Activated B cell treated with CpG ODN at 0.5 μM for 24 hours (primary cell): Measurements from ENCODE around the gene KIF3C. TPM values are rescaled to one million over a fixed set of nuclear protein-coding genes. Genes with fewer than 3 reads are reported as not detected.
"Not testable (repeated sequence)": the region's sequence is repeated elsewhere in the genome, so short reads cannot be mapped to it uniquely, and the experiment has no call there.

Experiments used
- ATAC-seq: fragments of 200-7000 bp; cut with Tn5 transposase; one replicate; pipeline ENCODE4 v1.10.0; 2021; ENCODE audit warnings: low read depth, mild to moderate bottlenecking, moderate library complexity
- CTCF ChIA-PET: fragments of 350-600 bp; sonication (Branson Sonifier 250); formaldehyde crosslinking; loops from one replicate; lab custom pipeline; 2021; ENCODE audit warnings: antibody characterized with exemption; lab: Charles Lee
- POLR2A ChIA-PET: fragments of 350-600 bp; sonication (Branson Sonifier 250); formaldehyde crosslinking; loops from one replicate; lab custom pipeline; 2021; ENCODE audit warnings: antibody characterized with exemption; lab: Charles Lee
- DNase-seq: peaks from one replicate; pipeline ENCODE4 v3.0.0; 2022
- H3K27ac Mint-ChIP-seq: one replicate; pipeline ENCODE4 v1.8.0; 2020; ENCODE audit warnings: mixed read lengths
- H3K27me3 Mint-ChIP-seq: one replicate; pipeline ENCODE4 v1.8.0; 2021; ENCODE audit warnings: mixed read lengths
- H3K36me3 Mint-ChIP-seq: one replicate; pipeline ENCODE4 v1.8.0; 2021; ENCODE audit warnings: low read depth, mixed read lengths
- H3K4me1 Mint-ChIP-seq: one replicate; pipeline ENCODE4 v1.8.0; 2021; ENCODE audit warnings: mixed read lengths
- H3K4me3 Mint-ChIP-seq: one replicate; pipeline ENCODE4 v1.8.0; 2020; ENCODE audit warnings: mild to moderate bottlenecking, mixed read lengths
- H3K9me3 Mint-ChIP-seq: one replicate; pipeline ENCODE4 v1.8.0; 2020; ENCODE audit warnings: mixed read lengths
- CTCF ChIP-seq: fragments of 200-600 bp; IDR thresholded peaks from one replicate; pipeline ENCODE4 v1.8.0; 2022; ENCODE audit warnings: antibody characterized with exemption, mild to moderate bottlenecking
- intact Hi-C: fragments of 100-400 bp; cut with micrococcal nuclease; formaldehyde crosslinking; loops from one replicate; pipeline ENCODE4 v1.15.1; 2024
- total RNA-seq: library from RNA; stranded (reverse); gene quantifications from 2 replicates; pipeline ENCODE4 v1.2.3, GENCODE V29; 2022

Gene KIF3C
- total RNA-seq, 1 donor from 2014 or later: 1.5 TPM

GRCh38 chr2:25915411-25915810 is 66.9 kb downstream of the KIF3C start:
- intact Hi-C loops, H3K36me3 Mint-ChIP-seq, CTCF ChIA-PET, ATAC-seq, H3K4me3 Mint-ChIP-seq, H3K9me3 Mint-ChIP-seq, H3K27me3 Mint-ChIP-seq, H3K27ac Mint-ChIP-seq, DNase-seq, H3K4me1 Mint-ChIP-seq: not testable (repeated sequence)
- POLR2A ChIA-PET: interaction anchor here (1.1 kb wide), 1 partner anchor 37 kb away, joined by 3 read pairs; the partner anchor contains the start of gene ASXL2

GRCh38 chr2:25913696-25913973 is 68.7 kb downstream of the KIF3C start:
- H3K9me3 Mint-ChIP-seq, H3K36me3 Mint-ChIP-seq, ATAC-seq, H3K4me1 Mint-ChIP-seq, H3K27ac Mint-ChIP-seq, DNase-seq, H3K27me3 Mint-ChIP-seq, H3K4me3 Mint-ChIP-seq, CTCF ChIA-PET, intact Hi-C loops, POLR2A ChIA-PET: not testable (repeated sequence)

GRCh38 chr2:25912851-25913695 is 69.2 kb downstream of the KIF3C start:
- intact Hi-C loops: no loop called here
- ChIA-PET CTCF (no interaction called here), POLR2A (no interaction called here)
- peaks cover 4% of the 10 kb centered on the region for H3K27me3 Mint-ChIP-seq
- no peaks in the 10 kb centered on the region for H3K9me3 Mint-ChIP-seq
- TF ChIP-seq CTCF: no peak
- no peaks in the 10 kb centered on the region for H3K36me3 Mint-ChIP-seq
- no peak overlapping the region for H3K4me3 Mint-ChIP-seq
- DNase-seq (no peak), ATAC-seq (no peak)
- peaks cover 7% of the 10 kb centered on the region for H3K4me1 Mint-ChIP-seq
- H3K27ac Mint-ChIP-seq: no peak overlapping the region

GRCh38 chr2:25909574-25909973 is 72.7 kb downstream of the KIF3C start:
- H3K36me3 Mint-ChIP-seq, H3K4me1 Mint-ChIP-seq, DNase-seq, H3K4me3 Mint-ChIP-seq, H3K27me3 Mint-ChIP-seq, ATAC-seq, CTCF ChIA-PET, intact Hi-C loops, H3K9me3 Mint-ChIP-seq, POLR2A ChIA-PET, H3K27ac Mint-ChIP-seq: not testable (repeated sequence)

GRCh38 chr2:25905126-25905525 is 77.2 kb downstream of the KIF3C start:
- H3K36me3 Mint-ChIP-seq: no peaks in the 10 kb centered on the region
- POLR2A ChIA-PET: no interaction called here
- TF ChIP-seq CTCF: no peak

GRCh38 chr2:25903216-25903776 is 79.0 kb downstream of the KIF3C start:
- Mint-ChIP-seq H3K4me3 (no peak overlapping the region), H3K27ac (no peak overlapping the region), H3K27me3 (peaks cover 4% of the 10 kb centered on the region), H3K36me3 (no peaks in the 10 kb centered on the region), H3K4me1 (peaks cover 4% of the 10 kb centered on the region), H3K9me3 (no peaks in the 10 kb centered on the region)
- CTCF ChIA-PET: no interaction called here
- POLR2A ChIA-PET: no interaction called here
- intact Hi-C loops: no loop called here
- DNase-seq (no peak), ATAC-seq (no peak)
- no peak for TF ChIP-seq CTCF

More at GRCh38 chr2:25905126-25905525, 77.2 kb downstream of the KIF3C start:
- no peak overlapping the region for H3K4me3 Mint-ChIP-seq
- no peak overlapping the region for H3K27ac Mint-ChIP-seq
- peaks cover 4% of the 10 kb centered on the region for H3K27me3 Mint-ChIP-seq
- CTCF ChIA-PET: no interaction called here
- H3K4me1 Mint-ChIP-seq: no peaks in the 10 kb centered on the region
- DNase-seq (no peak), ATAC-seq (no peak)
- intact Hi-C loops: no loop called here
- H3K9me3 Mint-ChIP-seq: no peaks in the 10 kb centered on the region
